ENCODE data around the gene SLX1A.
"Not testable (repeated sequence)": the region's sequence is repeated elsewhere in the genome, so short reads cannot be mapped to it uniquely, and the experiment has no call there.

Gene SLX1A

DNA sequence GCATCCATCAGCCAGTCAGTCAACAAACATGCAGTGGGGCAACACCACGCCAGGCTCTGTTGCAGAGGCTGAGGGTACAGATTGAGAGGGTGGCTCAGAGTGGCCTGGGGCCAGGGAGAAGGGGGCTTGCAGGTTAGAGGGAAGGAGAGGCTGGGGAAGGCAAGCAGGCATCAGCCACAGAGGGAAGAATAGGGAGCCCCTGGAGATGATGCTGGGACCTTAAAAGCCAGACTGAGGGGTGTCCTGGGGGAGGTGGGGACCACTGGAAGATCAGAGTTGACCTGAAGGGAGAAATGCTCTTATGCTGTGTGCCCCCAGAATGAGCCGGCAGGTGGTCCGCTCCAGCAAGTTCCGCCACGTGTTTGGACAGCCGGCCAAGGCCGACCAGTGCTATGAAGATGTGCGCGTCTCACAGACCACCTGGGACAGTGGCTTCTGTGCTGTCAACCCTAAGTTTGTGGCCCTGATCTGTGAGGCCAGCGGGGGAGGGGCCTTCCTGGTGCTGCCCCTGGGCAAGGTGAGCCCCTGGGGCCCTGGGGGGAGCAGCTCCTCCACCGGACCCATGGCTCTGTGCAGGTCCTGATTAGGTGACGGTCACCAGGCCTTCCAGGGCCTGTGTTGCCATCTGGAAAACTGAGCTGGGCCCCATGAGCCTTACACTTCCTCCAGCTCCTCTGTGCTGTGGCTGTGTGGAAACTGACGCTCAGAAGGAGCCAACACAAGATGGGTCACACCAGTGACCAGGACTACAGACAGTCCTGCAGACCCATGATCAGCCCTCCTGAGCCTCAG lies 8.6 kb upstream of the SLX1A start:
- DNase-seq: no peak

DNA sequence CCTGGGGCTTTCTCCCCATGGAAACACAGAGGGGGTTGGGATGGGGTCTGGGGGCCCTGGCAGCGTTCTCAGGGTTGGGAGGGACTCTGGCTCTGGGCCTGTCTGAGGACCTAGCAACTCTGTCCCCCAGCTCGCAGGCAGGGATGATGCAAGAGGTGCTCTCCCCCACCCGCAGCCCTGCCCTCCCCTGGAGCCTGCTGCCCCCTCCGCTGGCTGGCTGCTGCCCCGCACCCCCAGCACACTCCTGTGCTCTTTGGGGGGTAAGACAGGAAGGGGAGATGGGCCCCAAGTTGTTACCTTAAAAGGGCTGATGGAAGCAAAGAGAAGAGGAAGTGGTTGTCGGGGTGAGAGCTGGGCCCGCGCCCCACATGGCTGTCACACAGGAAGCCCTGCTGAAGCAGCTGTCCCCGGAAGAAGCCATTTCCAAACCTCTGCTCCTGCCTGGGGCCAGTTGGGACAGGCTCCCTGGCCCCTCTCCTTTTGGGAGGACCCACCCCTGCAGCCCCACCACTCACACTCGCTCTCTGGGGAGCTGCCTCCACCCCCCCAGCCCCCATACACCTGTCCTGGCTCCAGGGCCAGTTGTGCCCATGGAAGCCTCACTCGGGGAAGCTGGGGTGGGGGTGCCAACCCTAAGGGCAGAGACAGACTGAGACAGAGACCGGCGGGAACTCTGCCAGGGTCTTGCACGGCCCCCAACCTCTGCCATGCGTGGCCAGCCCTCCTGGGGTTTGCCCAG lies 7.8 kb upstream of the SLX1A start:
- no peak for DNase-seq

DNA sequence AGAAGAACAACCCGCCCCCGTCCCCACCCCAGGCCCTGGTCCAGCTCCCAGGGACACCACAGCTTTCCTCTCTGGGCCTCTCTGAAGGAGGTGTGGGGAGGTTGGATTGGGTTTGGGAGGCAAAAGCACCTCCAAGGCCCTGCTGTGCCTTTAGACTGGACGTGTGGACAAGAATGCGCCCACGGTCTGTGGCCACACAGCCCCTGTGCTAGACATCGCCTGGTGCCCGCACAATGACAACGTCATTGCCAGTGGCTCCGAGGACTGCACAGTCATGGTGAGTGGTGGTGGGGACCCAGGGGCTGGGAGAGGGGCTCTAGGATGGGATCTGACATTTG lies 7.3 kb upstream of the SLX1A start:
- DNase-seq: no peak

DNA sequence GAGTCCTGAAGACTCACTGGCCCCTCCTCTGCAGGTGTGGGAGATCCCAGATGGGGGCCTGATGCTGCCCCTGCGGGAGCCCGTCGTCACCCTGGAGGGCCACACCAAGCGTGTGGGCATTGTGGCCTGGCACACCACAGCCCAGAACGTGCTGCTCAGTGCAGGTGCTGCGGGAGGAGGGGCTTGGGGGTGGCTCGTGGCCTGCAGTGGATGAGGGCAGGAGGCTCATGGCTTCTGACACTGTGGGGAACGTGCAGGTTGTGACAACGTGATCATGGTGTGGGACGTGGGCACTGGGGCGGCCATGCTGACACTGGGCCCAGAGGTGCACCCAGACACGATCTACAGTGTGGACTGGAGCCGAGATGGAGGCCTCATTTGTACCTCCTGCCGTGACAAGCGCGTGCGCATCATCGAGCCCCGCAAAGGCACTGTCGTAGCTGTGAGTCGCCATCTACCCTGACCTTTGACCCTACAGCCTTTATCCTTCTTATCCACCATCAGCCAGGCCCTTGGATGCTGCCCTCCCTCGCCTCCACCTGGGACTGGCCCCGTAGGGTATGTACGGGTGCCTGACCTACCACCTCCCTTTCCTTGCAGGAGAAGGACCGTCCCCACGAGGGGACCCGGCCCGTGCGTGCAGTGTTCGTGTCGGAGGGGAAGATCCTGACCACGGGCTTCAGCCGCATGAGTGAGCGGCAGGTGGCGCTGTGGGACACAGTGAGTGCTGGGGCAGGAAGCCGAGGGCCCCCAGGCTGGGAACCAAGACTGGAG lies 6.7 kb upstream of the SLX1A start:
- no peak for DNase-seq

DNA sequence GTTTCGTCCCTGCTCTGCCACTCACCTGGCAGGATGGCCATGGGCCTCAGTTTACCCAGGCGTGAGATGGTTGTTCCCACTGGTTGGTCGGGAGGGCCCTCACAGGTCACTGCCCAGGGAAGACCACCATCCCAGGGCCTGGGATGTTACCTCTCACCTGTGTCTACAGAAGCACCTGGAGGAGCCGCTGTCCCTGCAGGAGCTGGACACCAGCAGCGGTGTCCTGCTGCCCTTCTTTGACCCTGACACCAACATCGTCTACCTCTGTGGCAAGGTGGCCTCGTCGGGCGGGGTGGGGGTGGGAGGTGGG lies 6.2 kb upstream of the SLX1A start:
- no peak for DNase-seq

DNA sequence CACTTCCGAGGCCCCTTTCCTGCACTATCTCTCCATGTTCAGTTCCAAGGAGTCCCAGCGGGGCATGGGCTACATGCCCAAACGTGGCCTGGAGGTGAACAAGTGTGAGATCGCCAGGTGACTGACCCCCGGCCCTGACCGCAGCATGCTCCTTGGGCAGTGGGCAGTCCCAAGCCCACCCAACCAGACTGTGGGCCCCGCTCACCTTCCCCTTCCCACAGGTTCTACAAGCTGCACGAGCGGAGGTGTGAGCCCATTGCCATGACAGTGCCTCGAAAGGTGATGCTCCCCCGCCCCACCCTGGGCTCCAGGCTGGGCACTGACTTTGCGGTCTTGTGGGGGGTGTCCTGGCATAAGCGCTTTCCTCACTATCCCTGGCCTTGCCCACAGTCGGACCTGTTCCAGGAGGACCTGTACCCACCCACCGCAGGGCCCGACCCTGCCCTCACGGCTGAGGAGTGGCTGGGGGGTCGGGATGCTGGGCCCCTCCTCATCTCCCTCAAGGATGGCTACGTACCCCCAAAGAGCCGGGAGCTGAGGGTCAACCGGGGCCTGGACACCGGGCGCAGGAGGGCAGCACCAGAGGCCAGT lies 5.6 kb upstream of the SLX1A start:
- DNase-seq: no peak

DNA sequence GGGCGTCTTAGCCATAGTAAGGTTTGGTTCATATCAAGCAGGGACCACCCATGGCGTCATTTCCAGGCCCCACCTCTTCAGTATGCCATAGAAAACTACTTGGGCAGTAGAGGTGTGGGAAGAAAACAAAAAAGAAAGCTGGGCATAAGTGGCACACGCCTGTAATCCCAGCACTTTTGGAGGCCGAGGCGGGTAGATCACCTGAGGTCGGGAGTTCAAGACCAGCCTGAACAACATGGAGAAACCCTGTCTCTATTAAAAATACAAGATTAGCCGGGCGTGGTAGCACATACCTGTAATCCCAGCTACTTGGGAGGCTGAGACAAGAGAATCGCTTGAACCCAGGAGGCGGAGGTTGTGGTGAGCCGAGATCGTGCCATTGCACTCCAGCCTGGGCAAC lies 2.5 kb upstream of the SLX1A start:
- not testable (repeated sequence) for DNase-seq

DNA sequence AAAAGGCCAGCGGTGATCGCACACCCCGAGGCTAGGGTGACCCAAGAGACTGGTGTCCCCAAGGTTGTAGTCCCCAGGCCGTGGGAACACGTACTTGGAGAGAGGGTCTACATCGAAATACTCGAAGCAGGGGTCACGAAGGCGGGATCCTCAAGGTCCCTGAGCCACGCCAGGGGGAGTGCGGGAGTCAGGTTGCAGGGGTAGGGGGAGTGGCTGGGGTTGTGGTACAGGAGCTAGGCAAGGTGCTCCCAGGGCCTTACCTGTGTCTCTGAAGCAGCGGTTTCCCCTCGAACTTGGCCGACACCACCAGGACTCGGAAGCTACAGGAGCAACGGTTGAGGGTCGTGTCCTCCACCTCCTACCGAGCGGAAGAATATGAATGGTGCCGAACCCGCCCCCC lies 577 bp upstream of the SLX1A start:
- DNase-seq: not testable (repeated sequence)

DNA sequence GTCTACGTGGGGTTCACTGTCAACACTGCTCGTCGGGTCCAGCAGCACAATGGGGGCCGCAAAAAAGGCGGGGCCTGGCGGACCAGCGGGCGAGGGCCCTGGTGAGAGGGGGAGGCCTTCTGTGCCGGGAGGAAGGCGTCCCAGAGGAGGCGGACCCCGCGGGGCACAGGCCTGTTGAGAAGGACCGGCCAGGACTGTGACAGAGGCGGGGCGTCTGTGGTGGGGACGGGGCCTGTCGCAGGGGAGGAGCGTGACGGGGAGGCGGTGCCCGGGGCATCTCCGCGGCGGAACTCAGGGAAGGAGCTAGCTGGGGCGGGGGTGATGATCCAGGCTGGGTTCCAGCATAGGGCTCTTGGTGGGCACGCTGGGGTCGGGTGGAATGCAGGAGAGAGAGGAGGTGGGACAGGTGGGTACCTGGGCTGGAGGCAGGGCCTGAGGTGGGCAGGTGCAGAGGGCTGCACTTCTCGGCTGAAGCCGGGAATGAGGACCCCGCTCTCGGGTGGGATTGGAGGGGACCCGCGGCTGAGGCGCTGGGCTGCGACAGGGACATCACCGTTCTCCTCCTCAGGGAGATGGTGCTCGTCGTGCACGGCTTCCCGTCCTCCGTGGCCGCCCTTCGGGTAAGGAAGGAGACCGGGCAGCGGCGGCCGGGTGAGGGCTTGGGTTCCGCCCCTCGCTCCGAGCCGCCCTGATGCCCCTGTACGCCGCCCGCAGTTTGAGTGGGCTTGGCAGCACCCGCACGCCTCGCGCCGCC lies 674 bp downstream of the SLX1A start:
- not testable (repeated sequence) for DNase-seq

DNA sequence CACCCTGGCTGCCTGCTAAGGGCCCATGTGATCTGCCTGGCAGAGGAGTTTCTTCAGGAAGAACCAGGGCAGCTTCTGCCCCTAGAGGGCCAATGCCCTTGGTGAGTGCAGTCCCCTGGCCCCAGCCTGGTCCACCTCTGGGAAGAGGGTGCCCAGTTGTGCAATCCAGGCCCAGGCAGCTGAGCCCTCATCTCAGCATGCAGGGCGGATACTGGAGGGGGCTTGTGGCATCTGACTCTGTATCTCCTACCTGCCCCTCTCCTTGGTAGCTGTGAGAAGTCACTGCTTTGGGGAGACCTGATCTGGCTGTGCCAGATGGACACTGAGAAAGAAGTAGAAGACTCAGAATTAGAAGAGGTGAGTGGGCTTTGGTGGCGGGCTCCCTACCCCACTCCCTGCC lies 3.3 kb downstream of the SLX1A start:
- not testable (repeated sequence) for DNase-seq

DNA sequence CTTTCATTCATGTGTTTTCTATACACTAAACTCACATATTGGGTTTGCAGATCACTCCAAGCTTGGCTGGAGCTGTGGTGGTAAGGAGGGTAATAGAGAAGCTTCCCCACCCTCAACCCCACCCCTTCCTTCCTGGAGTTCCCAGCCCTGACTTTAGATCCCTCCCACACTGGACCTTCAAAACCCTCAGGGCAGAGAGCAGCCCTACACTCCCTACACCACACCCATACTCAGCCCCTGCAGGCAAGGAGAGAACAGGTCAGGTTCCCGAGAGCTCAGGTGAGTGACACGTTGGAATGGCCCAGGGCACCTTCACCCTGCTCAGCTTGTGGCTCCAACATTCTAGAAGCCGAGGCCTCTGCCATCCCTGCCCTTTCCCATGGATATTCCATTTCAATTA lies 5.4 kb downstream of the SLX1A start, which contains the start of gene SULT1A3:
Gene SULT1A3 (plus strand): TSS at position 207 of the 400 bp plus-strand sequence. CDS start 1,474 bp downstream, outside the sequence.
- DNase-seq: not testable (repeated sequence)

DNA sequence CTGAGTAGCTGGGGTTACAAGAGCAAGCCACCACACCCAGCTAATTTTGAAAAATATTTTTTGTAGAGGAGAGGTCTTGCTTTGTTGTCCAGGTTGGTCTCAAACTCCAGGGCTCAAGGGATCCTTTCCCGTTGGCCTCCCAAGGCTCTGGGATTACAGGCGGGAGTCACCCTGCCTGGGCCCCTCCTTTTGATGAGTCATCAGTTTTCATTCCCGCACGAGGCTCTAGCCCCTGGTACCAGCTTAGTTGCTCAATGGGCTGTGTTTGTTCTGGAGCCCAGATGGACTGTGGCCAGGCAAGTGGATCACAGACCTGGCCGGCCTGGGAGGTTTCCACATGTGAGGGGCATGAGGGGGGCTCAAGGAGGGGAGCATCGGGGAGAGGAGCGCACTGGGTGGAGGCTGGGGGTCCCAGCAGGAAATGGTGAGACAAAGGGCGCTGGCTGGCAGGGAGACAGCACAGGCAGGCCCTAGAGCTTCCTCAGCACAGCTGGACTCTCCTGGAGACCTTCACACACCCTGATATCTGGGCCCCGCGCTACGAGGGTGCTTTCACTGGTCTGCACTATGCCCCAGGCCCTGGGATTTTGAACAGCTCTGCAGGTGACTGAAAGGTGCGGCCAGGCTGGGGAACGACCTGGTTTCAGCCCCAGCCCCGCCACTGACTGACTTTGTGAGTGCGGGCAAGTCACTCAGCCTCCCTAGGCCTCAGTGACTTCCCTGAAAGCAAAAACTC lies 6.1 kb downstream of the SLX1A start:
- DNase-seq: not testable (repeated sequence)

DNA sequence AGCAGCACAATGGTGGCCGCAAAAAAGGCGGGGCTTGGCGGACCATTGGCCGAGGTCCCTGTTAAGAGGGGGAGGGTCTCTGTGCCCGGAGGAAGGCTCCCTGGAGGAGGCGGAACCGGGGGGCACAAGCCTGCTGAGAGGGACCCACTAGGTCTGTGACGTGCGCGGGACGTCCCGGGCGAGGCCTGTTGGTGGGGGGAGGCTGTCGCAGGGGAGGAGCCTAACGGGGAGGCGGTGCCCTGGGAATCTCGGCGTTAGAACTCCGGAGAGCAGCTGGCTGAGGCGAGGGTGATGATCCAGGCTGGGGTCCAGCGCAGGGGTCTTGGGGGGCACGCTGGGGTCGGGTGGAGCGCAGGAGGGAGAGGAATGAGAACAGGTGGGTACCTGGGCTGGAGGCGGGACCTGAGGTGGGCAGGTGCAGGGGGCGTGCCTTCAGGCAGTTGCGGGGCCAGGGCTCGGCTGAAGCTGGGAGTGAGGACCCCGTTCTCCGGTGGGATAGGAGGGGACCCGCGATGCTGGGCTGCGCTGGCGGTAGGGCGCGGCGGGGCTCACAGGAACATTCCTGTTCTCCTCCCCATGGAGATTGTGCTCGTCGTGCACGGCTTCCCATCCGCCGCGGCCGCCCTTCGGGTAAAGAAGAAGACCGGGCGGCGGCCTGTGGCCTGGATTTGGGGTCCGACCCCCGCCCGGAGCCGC lies 12.0 kb downstream of the SLX1A start:
- DNase-seq: not testable (repeated sequence)

DNA sequence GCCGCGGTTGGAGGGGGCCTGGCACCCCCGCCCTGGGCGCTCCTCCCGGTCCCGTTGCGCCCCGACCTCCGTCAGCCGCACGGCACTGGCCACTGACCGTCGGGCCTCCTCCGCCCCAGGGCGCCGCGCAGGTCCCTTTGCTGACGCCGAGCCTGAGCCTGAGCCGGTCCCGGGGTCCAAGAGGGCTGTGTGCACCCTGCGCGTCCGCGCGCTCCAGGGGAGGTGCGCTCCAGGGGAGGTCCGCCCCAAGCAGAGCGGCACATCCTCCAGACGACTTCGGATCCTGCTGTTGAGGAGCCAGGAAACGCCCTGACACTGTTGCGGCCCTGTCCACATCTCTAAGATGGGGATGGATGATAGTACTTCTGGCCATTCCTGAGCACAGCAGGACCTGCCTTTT lies 12.6 kb downstream of the SLX1A start:
- DNase-seq: not testable (repeated sequence)

DNA sequence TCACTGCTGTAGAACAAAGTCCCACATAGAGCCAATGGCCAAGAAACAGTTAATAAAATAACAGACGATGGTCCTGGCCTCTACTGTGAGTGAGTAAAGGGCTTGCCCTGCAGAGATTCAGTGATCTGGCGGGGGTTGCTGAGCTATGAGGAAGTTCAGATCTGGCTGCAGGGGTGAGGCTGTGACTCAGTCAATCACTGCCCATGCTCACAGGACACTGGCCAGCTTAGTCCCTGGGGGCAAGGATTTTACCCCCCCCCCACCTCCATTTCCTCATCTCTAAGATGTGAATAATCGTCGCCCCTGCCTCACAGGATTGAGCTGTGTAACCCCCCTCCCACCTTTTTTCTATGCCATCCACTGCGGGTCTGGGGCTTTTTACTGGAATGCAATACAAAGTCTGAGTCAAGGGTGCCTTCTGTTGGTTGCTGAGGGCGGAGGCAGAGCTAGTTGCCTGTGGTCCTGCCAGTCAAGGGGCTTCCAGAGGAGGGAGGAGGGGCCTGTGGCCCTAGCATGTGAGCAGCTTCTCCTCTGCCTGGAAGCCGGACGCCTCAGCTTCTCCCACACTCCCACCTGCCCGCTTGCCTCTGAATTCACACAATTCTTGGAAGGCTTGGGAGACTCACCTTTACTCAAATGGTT lies 13.5 kb downstream of the SLX1A start:
- DNase-seq: not testable (repeated sequence)

DNA sequence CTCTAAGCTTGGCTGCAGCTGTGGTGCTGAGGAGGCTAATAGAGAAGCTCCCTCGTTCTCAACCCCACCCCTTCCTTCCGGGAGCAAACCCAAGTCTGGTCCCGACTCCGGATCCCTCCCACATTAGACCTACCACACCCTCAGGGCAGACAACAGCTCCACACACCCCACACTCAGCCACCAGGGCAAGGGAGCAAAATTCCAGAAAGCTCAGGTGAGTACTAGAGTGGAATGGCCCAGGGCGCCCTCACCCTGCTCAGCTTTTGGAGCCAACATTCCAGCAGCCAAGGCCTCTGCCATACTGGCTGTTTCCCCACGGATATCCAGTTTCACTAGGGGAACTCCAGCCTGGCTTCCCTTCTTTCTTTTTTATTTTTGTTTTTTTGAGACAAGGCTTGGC lies 15.4 kb downstream of the SLX1A start:
- DNase-seq: not testable (repeated sequence)

DNA sequence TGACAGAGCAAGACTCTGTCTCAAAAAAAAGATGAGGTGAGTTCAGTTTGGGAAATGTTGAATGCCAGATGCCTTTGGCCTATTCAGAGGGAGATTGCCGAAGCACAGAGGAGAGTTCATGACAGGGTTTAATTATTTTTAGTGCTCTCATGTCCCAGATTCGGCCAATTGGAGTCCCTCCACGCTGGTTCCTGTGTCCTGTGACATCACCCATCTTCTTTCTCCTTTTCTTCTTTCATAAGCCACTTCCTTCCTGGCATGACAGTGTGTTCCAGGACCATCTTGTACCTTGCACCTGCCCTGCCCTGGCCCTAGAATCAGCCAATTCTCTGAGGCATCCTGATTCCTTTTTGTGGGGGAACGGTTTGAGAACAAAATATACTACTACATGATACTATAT lies 17.7 kb downstream of the SLX1A start:
- not testable (repeated sequence) for DNase-seq

DNA sequence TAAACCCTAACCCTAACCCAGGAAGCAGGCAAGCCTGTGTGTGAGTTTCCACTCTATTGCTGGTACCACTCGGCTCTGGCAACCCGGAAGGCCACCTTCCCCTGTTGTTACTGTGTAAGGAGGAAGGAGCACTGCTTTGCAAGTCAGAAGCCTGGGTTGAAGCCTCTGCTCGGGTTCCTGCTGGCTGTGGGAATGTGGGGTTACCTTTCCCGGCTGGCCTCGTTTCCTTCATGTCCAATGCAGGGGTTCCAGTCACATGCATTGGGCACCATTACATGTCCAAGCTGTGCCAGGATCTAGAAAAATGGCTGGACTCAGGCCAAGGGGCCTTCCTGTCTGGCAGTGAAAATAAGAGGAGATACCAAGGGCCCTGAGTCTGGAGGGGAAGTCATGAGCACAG lies 23.4 kb downstream of the SLX1A start:
- not testable (repeated sequence) for DNase-seq

Data from NCI-H187 treated with DMSO at 0.1 percent for 48 hours (cell line).